Endodermal cell (in vitro differentiated cells): Measurements from ENCODE around the gene LHCGR. TPM values are rescaled to one million over a fixed set of nuclear protein-coding genes. Genes with fewer than 3 reads are reported as not detected.

Experiments
- DNase-seq: peaks from one replicate; pipeline ENCODE4 v3.0.0-alpha.2; 2017
- H3K27ac ChIP-seq: 2 replicates; pipeline ENCODE4 v1.5.1; 2013; ENCODE audit warnings: mild to moderate bottlenecking, low read depth, low read length, moderate library complexity
- H3K27me3 ChIP-seq: 2 replicates; pipeline ENCODE4 v1.6.1; 2013; ENCODE audit warnings: mild to moderate bottlenecking, low read length, moderate library complexity; ENCODE audit not compliant: insufficient read depth, control insufficient read depth, poor library complexity, severe bottlenecking
- H3K36me3 ChIP-seq: 2 replicates; pipeline ENCODE4 v1.7.0; 2013; ENCODE audit warnings: mild to moderate bottlenecking, low read length, moderate library complexity; ENCODE audit not compliant: control insufficient read depth, insufficient read depth
- H3K4me1 ChIP-seq: one replicate; pipeline ENCODE4 v1.7.0; 2013; ENCODE audit warnings: low read length; ENCODE audit not compliant: control insufficient read depth, insufficient read depth
- H3K4me3 ChIP-seq: 2 replicates; pipeline ENCODE4 v1.5.1; 2013; ENCODE audit warnings: mild to moderate bottlenecking, low read length, moderate library complexity
- H3K9ac ChIP-seq: 2 replicates; pipeline ENCODE4 v1.6.1; 2013; ENCODE audit warnings: mild to moderate bottlenecking, low read length, moderate library complexity; ENCODE audit not compliant: poor library complexity, severe bottlenecking; ENCODE audit errors: extremely low read depth
- H3K9me3 ChIP-seq: 2 replicates; pipeline ENCODE4 v1.6.1; 2013; ENCODE audit warnings: mild to moderate bottlenecking, low read length, moderate library complexity; ENCODE audit not compliant: control insufficient read depth
- H3K27ac Mint-ChIP-seq: 2 replicates; pipeline ENCODE4 v1.8.0; 2020; ENCODE audit warnings: mixed read lengths
- H3K27me3 Mint-ChIP-seq: 2 replicates; pipeline ENCODE4 v1.8.0; 2021; ENCODE audit warnings: mild to moderate bottlenecking, mixed read lengths; ENCODE audit not compliant: insufficient read depth
- H3K36me3 Mint-ChIP-seq: 2 replicates; pipeline ENCODE4 v1.8.0; 2020; ENCODE audit warnings: low read depth, mixed read lengths
- H3K4me1 Mint-ChIP-seq: 2 replicates; pipeline ENCODE4 v1.8.0; 2020; ENCODE audit warnings: mixed read lengths
- H3K4me3 Mint-ChIP-seq: 2 replicates; pipeline ENCODE4 v1.8.0; 2020; ENCODE audit warnings: mild to moderate bottlenecking, moderate library complexity, mixed read lengths
- H3K9me3 Mint-ChIP-seq: 2 replicates; pipeline ENCODE4 v1.8.0; 2020; ENCODE audit warnings: mild to moderate bottlenecking, mixed read lengths
- CTCF ChIP-seq: fragments of 200-600 bp; sonication (generic); conservative IDR thresholded peaks from 2 replicates; pipeline ENCODE4 v1.5.0; 2021; ENCODE audit warnings: antibody characterized with exemption, mild to moderate bottlenecking
- WGBS, 2 experiments: methylation state at CpG; one replicate each; pipeline versions ENCODE4 v1.1.5 to v1.1.7; 2013; ENCODE audit warnings: missing lambda C conversion rate in 2 of 2, mixed read lengths in 1 of 2; ENCODE audit not compliant: insufficient coverage in 1 of 2, insufficient read length in 1 of 2; 5-methylcytosine and 5-hydroxymethylcytosine counted together
- total RNA-seq, 2 donors: library from RNA; stranded (reverse); fragmentation: NEBNext Ultra II Directional in 1 of 2; extraction: Animal tissue kit (Norgen Biotek cat#: 25700) in 1 of 2; gene quantifications; 2 replicates in 1 of 2; 3 replicates in 1 of 2; pipeline ENCODE4 v1.2.1, GENCODE V29; 2021

Gene LHCGR
- total RNA-seq, 2 donors from 2014 or later, result not detected

GRCh38 chr2:48651158-48651790 is 104.2 kb downstream of the LHCGR start:
- no peak for TF ChIP-seq CTCF
- WGBS, 2 experiments, result 74 to 100% methylated on average over 2 to 4 of the region's 4 CpGs
- no peak overlapping the region for H3K27ac Mint-ChIP-seq

GRCh38 chr2:48638261-48638660 is 117.3 kb downstream of the LHCGR start:
- Histone ChIP-seq H3K9ac (no peak overlapping the region), H3K4me3 (no peak overlapping the region), H3K27me3 (no peaks in the 10 kb centered on the region), H3K9me3 (no peaks in the 10 kb centered on the region), H3K27ac (no peak overlapping the region), H3K4me1 (no peaks in the 10 kb centered on the region), H3K36me3 (no peaks in the 10 kb centered on the region)
- Mint-ChIP-seq H3K9me3 (peaks cover 5% of the 10 kb centered on the region), H3K27ac (no peak overlapping the region), H3K36me3 (no peaks in the 10 kb centered on the region), H3K27me3 (no peaks in the 10 kb centered on the region), H3K4me1 (no peaks in the 10 kb centered on the region), H3K4me3 (no peak overlapping the region)
- no peak for DNase-seq
- WGBS, 2 experiments, result 78 to 85% methylated on average over 1 of the region's 1 CpG
- TF ChIP-seq CTCF, result no peak

More at GRCh38 chr2:48651158-48651790, 104.2 kb downstream of the LHCGR start:
- Mint-ChIP-seq H3K27me3 (no peaks in the 10 kb centered on the region), H3K4me3 (no peak overlapping the region), H3K36me3 (no peaks in the 10 kb centered on the region), H3K9me3 (no peaks in the 10 kb centered on the region), H3K4me1 (no peaks in the 10 kb centered on the region)
- Histone ChIP-seq H3K36me3 (no peaks in the 10 kb centered on the region), H3K4me1 (no peaks in the 10 kb centered on the region), H3K9me3 (no peaks in the 10 kb centered on the region), H3K27me3 (no peaks in the 10 kb centered on the region), H3K9ac (no peak overlapping the region), H3K4me3 (no peak overlapping the region), H3K27ac (no peak overlapping the region)
- no peak for DNase-seq

Other genes starting within 250 kb of the LHCGR start
- 10 to 100 TPM; 15.0 to 19.5 TPM for gene STON1, start 225.6 kb downstream of the LHCGR start, total RNA-seq
- gene GTF2A1L, start 137.9 kb downstream of the LHCGR start, total RNA-seq, result not detected